Eye (tissue), 1 donor: ENCODE results near the gene CLTRN.
A peak's percentile ranks its signal among the peaks of the same experiment; 100 is the strongest.

Experiments used
- DNase-seq: peaks from one replicate; pipeline ENCODE4 v3.0.0-alpha.2; 2015

Gene CLTRN

GRCh38 chrX:15646543-15646942 is 18.1 kb downstream of the CLTRN start:
- no peak for DNase-seq

GRCh38 chrX:15646031-15646430 is 18.6 kb downstream of the CLTRN start:
- no peak for DNase-seq

- no peak for DNase-seq
These were observed 19.3 kb downstream of the CLTRN start for GRCh38 chrX:15645266-15645665.

GRCh38 chrX:15644560-15644872 is 20.1 kb downstream of the CLTRN start:
- DNase-seq = no peak

- DNase-seq = no peak
These were observed 20.6 kb downstream of the CLTRN start for GRCh38 chrX:15643786-15644559.

- DNase-seq = no peak
These were observed 33.0 kb downstream of the CLTRN start for GRCh38 chrX:15631637-15632036.

GRCh38 chrX:15623054-15623453 is 41.6 kb downstream of the CLTRN start:
- peak; percentile 6 for DNase-seq

- DNase-seq = no peak
These were observed 45.4 kb downstream of the CLTRN start for GRCh38 chrX:15619053-15619755.

- DNase-seq = no peak
These were observed 47.5 kb downstream of the CLTRN start for GRCh38 chrX:15617111-15617510.

GRCh38 chrX:15616531-15616930 is 48.1 kb downstream of the CLTRN start:
- no peak for DNase-seq

GRCh38 chrX:15607067-15607466 is 57.5 kb downstream of the CLTRN start:
- no peak for DNase-seq

- DNase-seq = no peak
These were observed 58.5 kb downstream of the CLTRN start for GRCh38 chrX:15606136-15606535.

GRCh38 chrX:15605226-15605625 is 59.4 kb downstream of the CLTRN start:
- no peak for DNase-seq

- no peak for DNase-seq
These were observed 61.8 kb downstream of the CLTRN start for GRCh38 chrX:15602761-15603160.

- DNase-seq = no peak
These were observed 62.7 kb downstream of the CLTRN start for GRCh38 chrX:15601932-15602331.

- DNase-seq = no peak
These were observed 63.9 kb downstream of the CLTRN start, which contains the start of gene ACE2 for GRCh38 chrX:15600745-15601144. TSS of gene ACE2 (minus strand) at chrX:15600960. CDS start at chrX:15600911, 49 bp downstream.

- DNase-seq = no peak
These were observed 64.6 kb downstream of the CLTRN start for GRCh38 chrX:15600049-15600448.

GRCh38 chrX:15599461-15599860 is 65.1 kb downstream of the CLTRN start:
- DNase-seq = no peak

- no peak for DNase-seq
These were observed 66.6 kb downstream of the CLTRN start for GRCh38 chrX:15598026-15598425.

GRCh38 chrX:15594371-15594770 is 70.2 kb downstream of the CLTRN start:
- no peak for DNase-seq

- no peak for DNase-seq
These were observed 84.5 kb downstream of the CLTRN start for GRCh38 chrX:15579778-15580747.
